Cardiac fibroblast (primary cell): ENCODE measurements around the gene INSRR.

Experiments
- DNase-seq, 2 donors: peaks; one replicate each; pipeline versions ENCODE4 v3.0.0 to v3.0.0-alpha.2; 2010; ENCODE audit warnings: low read depth in 2 of 2
- H3K4me3 ChIP-seq, 2 donors: replicated peaks in 1 of 2; 1 replicate in 1 of 2; 2 replicates in 1 of 2; pipeline ENCODE4 v1.5.1; 2011; ENCODE audit warnings: low read depth in 2 of 2, low read length in 2 of 2, mild to moderate bottlenecking in 2 of 2, moderate library complexity in 1 of 2
- TF ChIP-seq, protein P1 (sequence below): IDR thresholded peaks from one replicate; pipeline ENCODE4 v1.5.1; 2011; ENCODE audit warnings: low read depth, mild to moderate bottlenecking, low read length, inconsistent platforms

Gene INSRR

GRCh38 chr1:156874572-156875340 is 15.8 kb upstream of the INSRR start:
- H3K4me3 ChIP-seq = no peak overlapping the region

GRCh38 chr1:156874142-156874541 is 15.2 kb upstream of the INSRR start:
- DNase-seq = no peak
- no peak overlapping the region for H3K4me3 ChIP-seq
- TF ChIP-seq, protein P1, sequence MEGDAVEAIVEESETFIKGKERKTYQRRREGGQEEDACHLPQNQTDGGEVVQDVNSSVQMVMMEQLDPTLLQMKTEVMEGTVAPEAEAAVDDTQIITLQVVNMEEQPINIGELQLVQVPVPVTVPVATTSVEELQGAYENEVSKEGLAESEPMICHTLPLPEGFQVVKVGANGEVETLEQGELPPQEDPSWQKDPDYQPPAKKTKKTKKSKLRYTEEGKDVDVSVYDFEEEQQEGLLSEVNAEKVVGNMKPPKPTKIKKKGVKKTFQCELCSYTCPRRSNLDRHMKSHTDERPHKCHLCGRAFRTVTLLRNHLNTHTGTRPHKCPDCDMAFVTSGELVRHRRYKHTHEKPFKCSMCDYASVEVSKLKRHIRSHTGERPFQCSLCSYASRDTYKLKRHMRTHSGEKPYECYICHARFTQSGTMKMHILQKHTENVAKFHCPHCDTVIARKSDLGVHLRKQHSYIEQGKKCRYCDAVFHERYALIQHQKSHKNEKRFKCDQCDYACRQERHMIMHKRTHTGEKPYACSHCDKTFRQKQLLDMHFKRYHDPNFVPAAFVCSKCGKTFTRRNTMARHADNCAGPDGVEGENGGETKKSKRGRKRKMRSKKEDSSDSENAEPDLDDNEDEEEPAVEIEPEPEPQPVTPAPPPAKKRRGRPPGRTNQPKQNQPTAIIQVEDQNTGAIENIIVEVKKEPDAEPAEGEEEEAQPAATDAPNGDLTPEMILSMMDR = no peak

More at GRCh38 chr1:156874572-156875340, 15.8 kb upstream of the INSRR start:
- TF ChIP-seq, protein P1 = no peak
- DNase-seq = no peak

DNA sequence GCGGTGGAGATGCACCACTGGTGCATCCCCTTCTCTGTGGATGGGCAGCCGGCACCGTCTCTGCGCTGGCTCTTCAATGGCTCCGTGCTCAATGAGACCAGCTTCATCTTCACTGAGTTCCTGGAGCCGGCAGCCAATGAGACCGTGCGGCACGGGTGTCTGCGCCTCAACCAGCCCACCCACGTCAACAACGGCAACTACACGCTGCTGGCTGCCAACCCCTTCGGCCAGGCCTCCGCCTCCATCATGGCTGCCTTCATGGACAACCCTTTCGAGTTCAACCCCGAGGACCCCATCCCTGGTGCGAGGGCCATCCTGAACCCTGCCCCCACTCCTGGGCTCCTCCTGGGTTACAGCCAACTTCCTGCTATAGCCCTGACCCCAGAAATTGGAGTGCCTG is 14.7 kb upstream of the INSRR start:
- TF ChIP-seq, protein P1 = no peak
- H3K4me3 ChIP-seq = no peak overlapping the region
- DNase-seq = no peak

DNA sequence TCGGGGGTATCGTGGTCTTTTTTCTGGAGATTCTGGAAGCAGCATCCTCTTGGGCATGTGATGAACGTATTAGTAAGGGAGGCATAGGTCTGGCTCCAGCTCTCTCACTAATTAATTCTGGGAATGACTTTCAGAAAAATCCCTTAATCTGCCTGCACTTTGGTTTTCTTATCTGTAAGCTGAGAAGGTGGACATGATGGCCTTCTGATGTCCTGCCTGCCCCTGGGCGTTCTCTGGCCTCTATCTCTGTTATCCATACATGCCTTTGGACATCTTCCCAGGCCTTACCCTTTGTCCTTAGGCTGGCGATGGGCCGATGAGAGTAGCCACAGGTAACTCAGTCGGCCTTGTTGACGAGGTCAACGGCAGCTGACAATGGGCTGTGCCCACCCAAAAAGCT is 10.5 kb upstream of the INSRR start:
- no peak overlapping the region for H3K4me3 ChIP-seq
- no peak for DNase-seq
- TF ChIP-seq, protein P1 = no peak

DNA sequence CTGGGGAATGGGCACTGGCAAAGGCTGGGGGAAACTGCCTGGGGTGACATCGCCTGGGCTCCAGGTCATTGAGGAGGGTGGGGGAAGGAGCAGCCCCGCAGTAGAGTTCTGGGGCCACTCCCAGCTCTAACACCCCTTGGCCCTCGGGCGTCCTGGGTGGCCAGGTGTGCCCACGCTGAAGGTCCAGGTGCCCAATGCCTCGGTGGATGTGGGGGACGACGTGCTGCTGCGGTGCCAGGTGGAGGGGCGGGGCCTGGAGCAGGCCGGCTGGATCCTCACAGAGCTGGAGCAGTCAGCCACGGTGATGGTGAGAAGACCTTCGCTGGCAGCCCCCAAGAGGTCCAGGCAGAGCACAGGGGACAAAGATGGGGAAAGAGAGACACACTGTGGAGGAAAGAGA is 9.4 kb upstream of the INSRR start:
- H3K4me3 ChIP-seq = no peak overlapping the region
- TF ChIP-seq, protein P1 = no peak
- DNase-seq = no peak

DNA sequence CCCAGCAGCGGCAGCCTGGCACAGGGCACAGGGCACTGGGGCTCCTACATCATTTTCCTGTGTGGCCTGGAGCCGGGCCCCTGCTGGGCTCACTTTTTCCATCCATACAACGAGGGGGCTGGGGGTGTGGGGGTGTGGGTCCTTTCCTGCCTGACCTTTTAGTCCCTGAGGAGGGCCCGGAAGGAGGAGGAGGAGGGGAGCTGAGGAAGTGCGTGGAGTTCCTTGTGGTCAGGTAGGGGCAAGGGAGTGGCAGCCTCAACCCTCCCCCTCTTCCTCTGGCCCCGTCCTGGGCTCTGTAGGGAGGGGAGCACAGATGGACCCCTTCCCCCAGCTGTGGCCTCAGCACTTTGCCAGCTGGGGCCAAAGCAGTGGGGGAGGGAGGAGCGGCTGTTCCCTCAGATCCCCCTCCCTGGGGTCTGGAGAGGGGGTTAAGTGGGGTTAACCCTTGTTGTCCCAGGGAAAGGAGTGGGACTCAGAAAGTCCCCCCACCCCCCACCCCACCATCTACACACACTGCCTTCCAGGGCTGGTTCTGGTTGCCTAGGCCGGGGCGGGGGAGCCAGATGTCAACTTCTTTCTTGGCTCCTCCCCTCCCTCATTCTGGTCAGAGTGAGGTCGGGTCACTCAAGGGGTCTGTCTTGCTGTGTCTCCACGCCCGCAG is 7.5 kb upstream of the INSRR start:
- TF ChIP-seq, protein P1 = no peak
- no peak overlapping the region for H3K4me3 ChIP-seq
- DNase-seq = no peak
